ENCODE measurements around the gene DLG1. TPM values are rescaled to one million over a fixed set of nuclear protein-coding genes. Genes with fewer than 3 reads are reported as not detected.

DLG1 gene
- total and polyA plus RNA-seq, 2 experiments from 2014 or later = 54.8 to 128 TPM

- Histone ChIP-seq H3K4me3 (no peak overlapping the region), H4K20me1 (ENCODE audit: insufficient read depth, poor library complexity, severe bottlenecking) (no peaks in the 10 kb centered on the region), H3K27ac (no peak overlapping the region), H3K79me2 (no peaks in the 10 kb centered on the region), H3K36me3 (replicated peaks; ENCODE audit: insufficient read depth, low read depth) (no peaks in the 10 kb centered on the region), H2AFZ (no peak overlapping the region), H3K9me2 (replicated peaks; ENCODE audit: insufficient read depth) (no peaks in the 10 kb centered on the region), H3K4me1 (ENCODE audit: insufficient read depth) (no peaks in the 10 kb centered on the region), H3K4me2 (no peak overlapping the region), H3K27me3 (no peaks in the 10 kb centered on the region), H3K9me3 (ENCODE audit: low read depth) (no peaks in the 10 kb centered on the region)
- DNase-seq (ENCODE audit: low spot score) = no peak
- TF ChIP-seq EZH2 (IDR thresholded peaks at IDR 0.05; ENCODE audit: borderline replicate concordance) = no peak
- no peak for TF ChIP-seq CTCF (IDR thresholded peaks at IDR 0.05; ENCODE audit: poor library complexity)
- no peak for TF ChIP-seq EZH2phosphoT487 (IDR thresholded peaks at IDR 0.05; ENCODE audit: low read depth, severe bottlenecking, unreplicated experiment)
- WGBS (ENCODE audit: low lambda C conversion rate, missing lambda C conversion rate) = 91% methylated on average over 25 of the region's 28 CpGs
Observed at GRCh38 chr3:197015790-197016736, 282.3 kb downstream of the DLG1 start.

- Histone ChIP-seq H4K20me1 (ENCODE audit: insufficient read depth, poor library complexity, severe bottlenecking) (no peaks in the 10 kb centered on the region), H3K36me3 (replicated peaks; ENCODE audit: insufficient read depth, low read depth) (no peaks in the 10 kb centered on the region), H3K27ac (no peak overlapping the region), H3K27me3 (no peaks in the 10 kb centered on the region), H3K9me2 (replicated peaks; ENCODE audit: insufficient read depth) (no peaks in the 10 kb centered on the region), H3K4me3 (no peak overlapping the region), H3K4me1 (ENCODE audit: insufficient read depth) (no peaks in the 10 kb centered on the region), H3K9me3 (ENCODE audit: low read depth) (no peaks in the 10 kb centered on the region), H3K4me2 (no peak overlapping the region), H3K79me2 (no peaks in the 10 kb centered on the region), H2AFZ (no peak overlapping the region)
- 95% methylated on average over 22 of the region's 22 CpGs for WGBS (ENCODE audit: low lambda C conversion rate, missing lambda C conversion rate)
- TF ChIP-seq CTCF (IDR thresholded peaks at IDR 0.05; ENCODE audit: poor library complexity) = no peak
- no peak for TF ChIP-seq EZH2 (IDR thresholded peaks at IDR 0.05; ENCODE audit: borderline replicate concordance)
- no peak for TF ChIP-seq EZH2phosphoT487 (IDR thresholded peaks at IDR 0.05; ENCODE audit: low read depth, severe bottlenecking, unreplicated experiment)
- no peak for DNase-seq (ENCODE audit: low spot score)
Observed at GRCh38 chr3:197014942-197015575, 283.4 kb downstream of the DLG1 start.

- no peaks in the 10 kb centered on the region for H3K36me3 ChIP-seq (replicated peaks; ENCODE audit: insufficient read depth, low read depth)
Observed at GRCh38 chr3:197014024-197014423, 284.4 kb downstream of the DLG1 start.

More at GRCh38 chr3:197014024-197014423, 284.4 kb downstream of the DLG1 start:
- DNase-seq (ENCODE audit: low spot score) = no peak
- no peaks in the 10 kb centered on the region for H3K4me1 ChIP-seq (ENCODE audit: insufficient read depth)
- H3K79me2 ChIP-seq = no peaks in the 10 kb centered on the region
- no peaks in the 10 kb centered on the region for H4K20me1 ChIP-seq (ENCODE audit: insufficient read depth, poor library complexity, severe bottlenecking)
- no peak overlapping the region for H2AFZ ChIP-seq
- H3K27ac ChIP-seq = no peak overlapping the region
- no peaks in the 10 kb centered on the region for H3K9me2 ChIP-seq (replicated peaks; ENCODE audit: insufficient read depth)
- TF ChIP-seq EZH2 (IDR thresholded peaks at IDR 0.05; ENCODE audit: borderline replicate concordance) (no peak), EZH2phosphoT487 (IDR thresholded peaks at IDR 0.05; ENCODE audit: low read depth, severe bottlenecking, unreplicated experiment) (no peak), CTCF (IDR thresholded peaks at IDR 0.05; ENCODE audit: poor library complexity) (no peak)
- no peaks in the 10 kb centered on the region for H3K9me3 ChIP-seq (ENCODE audit: low read depth)
- 97% methylated on average over 6 of the region's 6 CpGs for WGBS (ENCODE audit: low lambda C conversion rate, missing lambda C conversion rate)
- H3K4me3 ChIP-seq = no peak overlapping the region
- H3K27me3 ChIP-seq = no peaks in the 10 kb centered on the region
- no peak overlapping the region for H3K4me2 ChIP-seq
